H9 (cell line): ENCODE results near the gene FANCE. TPM values are rescaled to one million over a fixed set of nuclear protein-coding genes. Genes with fewer than 3 reads are reported as not detected.

Experiments used
- DNase-seq: peaks from one replicate; pipeline ENCODE4 v3.0.0-alpha.2; 2017
- H2AFZ ChIP-seq: one replicate; pipeline ENCODE4 v1.6.1; 2013; ENCODE audit warnings: mild to moderate bottlenecking, low read length, control low read depth, moderate library complexity
- H2AK5ac ChIP-seq: 2 replicates; pipeline ENCODE4 v1.6.1; 2013; ENCODE audit warnings: low read length, control low read depth, mixed read lengths; ENCODE audit not compliant: insufficient read length
- H2BK120ac ChIP-seq: one replicate; pipeline ENCODE4 v1.6.1; 2013; ENCODE audit warnings: low read depth, mild to moderate bottlenecking, low read length, control low read depth, inconsistent platforms; ENCODE audit not compliant: poor library complexity, severe bottlenecking
- H2BK12ac ChIP-seq: 2 replicates; pipeline ENCODE4 v1.6.1; 2013; ENCODE audit warnings: low read length, control low read depth, mixed read lengths, low read depth; ENCODE audit not compliant: insufficient read length
- H2BK15ac ChIP-seq: 2 replicates; pipeline ENCODE4 v1.6.1; 2013; ENCODE audit warnings: low read depth, low read length, control low read depth
- H2BK20ac ChIP-seq: one replicate; pipeline ENCODE4 v1.6.1; 2013; ENCODE audit warnings: low read depth, mild to moderate bottlenecking, low read length, control low read depth, inconsistent platforms; ENCODE audit not compliant: poor library complexity, severe bottlenecking
- H2BK5ac ChIP-seq: 2 replicates; pipeline ENCODE4 v1.6.1; 2013; ENCODE audit warnings: low read length, control low read depth, mixed read lengths; ENCODE audit not compliant: insufficient read length
- H3K14ac ChIP-seq: 2 replicates; pipeline ENCODE4 v1.6.1; 2013; ENCODE audit warnings: low read length, control low read depth; ENCODE audit not compliant: insufficient read depth
- H3K18ac ChIP-seq: 2 replicates; pipeline ENCODE4 v1.6.1; 2013; ENCODE audit warnings: low read depth, mild to moderate bottlenecking, mixed read lengths, low read length, control low read depth; ENCODE audit not compliant: insufficient read length
- H3K23ac ChIP-seq: 2 replicates; pipeline ENCODE4 v1.6.1; 2013; ENCODE audit warnings: low read length, control low read depth, mixed read lengths, low read depth; ENCODE audit not compliant: insufficient read length
- H3K23me2 ChIP-seq: 2 replicates; pipeline ENCODE4 v1.6.1; 2013; ENCODE audit warnings: low read depth, mild to moderate bottlenecking, mixed read lengths, low read length, control low read depth; ENCODE audit not compliant: insufficient read length, poor library complexity, severe bottlenecking
- H3K27ac ChIP-seq: 2 replicates; pipeline ENCODE4 v1.5.1; 2013; ENCODE audit warnings: low read length, control low read depth, mixed read lengths, low read depth; ENCODE audit not compliant: insufficient read length
- H3K27me3 ChIP-seq: 2 replicates; pipeline ENCODE4 v1.6.1; 2013; ENCODE audit warnings: low read length, control low read depth, inconsistent platforms; ENCODE audit not compliant: insufficient read depth
- H3K4ac ChIP-seq: 2 replicates; pipeline ENCODE4 v1.6.1; 2013; ENCODE audit warnings: low read depth, mild to moderate bottlenecking, control low read depth, inconsistent platforms, low read length, moderate library complexity
- H3K4me1 ChIP-seq: 2 replicates; pipeline ENCODE4 v1.6.1; 2013; ENCODE audit warnings: low read length, control low read depth, inconsistent platforms; ENCODE audit not compliant: insufficient read depth
- H3K4me2 ChIP-seq: 2 replicates; pipeline ENCODE4 v1.6.1; 2013; ENCODE audit warnings: low read length, control low read depth, mixed read lengths; ENCODE audit not compliant: insufficient read length, insufficient read depth
- H3K56ac ChIP-seq: 2 replicates; pipeline ENCODE4 v1.6.1; 2013; ENCODE audit warnings: low read depth, mild to moderate bottlenecking, mixed read lengths, low read length, control low read depth; ENCODE audit not compliant: insufficient read length
- H3K79me1 ChIP-seq: 2 replicates; pipeline ENCODE4 v1.6.1; 2013; ENCODE audit warnings: low read depth, mild to moderate bottlenecking, moderate library complexity, low read length, control low read depth, inconsistent platforms; ENCODE audit not compliant: insufficient read depth, poor library complexity, severe bottlenecking
- H3K79me2 ChIP-seq: 2 replicates; pipeline ENCODE4 v1.6.1; 2013; ENCODE audit warnings: low read length, control low read depth, inconsistent platforms; ENCODE audit not compliant: insufficient read depth
- H3K9ac ChIP-seq: 2 replicates; pipeline ENCODE4 v1.6.1; 2013; ENCODE audit warnings: low read length, control low read depth, mixed read lengths; ENCODE audit not compliant: insufficient read length; ENCODE audit errors: extremely low read depth
- H3K9me3 ChIP-seq: one replicate; pipeline ENCODE4 v1.6.1; 2013; ENCODE audit warnings: low read depth, low read length, inconsistent platforms; ENCODE audit not compliant: control insufficient read depth
- H3T11ph ChIP-seq: one replicate; pipeline ENCODE4 v1.6.1; 2013; ENCODE audit warnings: mild to moderate bottlenecking, low read length, control low read depth, inconsistent platforms
- H4K20me1 ChIP-seq: one replicate; pipeline ENCODE4 v1.6.1; 2013; ENCODE audit not compliant: control insufficient read depth, insufficient read length, insufficient read depth
- H4K5ac ChIP-seq: 2 replicates; pipeline ENCODE4 v1.6.1; 2013; ENCODE audit warnings: low read depth, mild to moderate bottlenecking, mixed read lengths, low read length, control low read depth; ENCODE audit not compliant: insufficient read length
- H4K8ac ChIP-seq: replicated peaks from 2 replicates; pipeline ENCODE4 v1.6.1; 2013; ENCODE audit warnings: low read length, control low read depth, mixed read lengths, low read depth; ENCODE audit not compliant: insufficient read length
- H4K91ac ChIP-seq: 2 replicates; pipeline ENCODE4 v1.6.1; 2013; ENCODE audit warnings: low read depth, mild to moderate bottlenecking, moderate library complexity, mixed read lengths, low read length, control low read depth; ENCODE audit not compliant: insufficient read length
- H3K27ac Mint-ChIP-seq, 3 experiments: 2 replicates in 2 of 3; 3 replicates in 1 of 3; pipeline ENCODE4 v1.8.0; 2020 to 2021; ENCODE audit warnings: mixed read lengths in 3 of 3, mild to moderate bottlenecking in 1 of 3, moderate library complexity in 1 of 3
- H3K27me3 Mint-ChIP-seq: 2 replicates; pipeline ENCODE4 v1.8.0; 2021; ENCODE audit warnings: low read depth, mild to moderate bottlenecking, moderate library complexity, mixed read lengths
- H3K36me3 Mint-ChIP-seq, 3 experiments: 2 replicates in 2 of 3; 3 replicates in 1 of 3; pipeline ENCODE4 v1.8.0; 2020 to 2021; ENCODE audit warnings: low read depth in 3 of 3, mixed read lengths in 3 of 3; ENCODE audit not compliant: insufficient read depth in 1 of 3
- H3K4me1 Mint-ChIP-seq, 2 experiments: 2 replicates each; pipeline ENCODE4 v1.8.0; 2020; ENCODE audit warnings: mixed read lengths in 2 of 2
- H3K4me3 Mint-ChIP-seq, 2 experiments: 2 replicates in 1 of 2; 3 replicates in 1 of 2; pipeline ENCODE4 v1.8.0; 2020 to 2021; ENCODE audit warnings: mild to moderate bottlenecking in 2 of 2, mixed read lengths in 2 of 2, moderate library complexity in 1 of 2
- H3K9me3 Mint-ChIP-seq, 2 experiments: 2 replicates in 1 of 2; 3 replicates in 1 of 2; pipeline ENCODE4 v1.8.0; 2020; ENCODE audit warnings: mild to moderate bottlenecking in 2 of 2, mixed read lengths in 2 of 2, moderate library complexity in 1 of 2
- CTCF ChIP-seq: fragments of 200-600 bp; sonication (generic); conservative IDR thresholded peaks from 3 replicates; pipeline ENCODE4 v1.8.0; 2021; ENCODE audit warnings: antibody characterized with exemption, mild to moderate bottlenecking
- WGBS: extraction: QIAGEN DNeasy Blood & Tissue Kit; methylation state at CpG from one replicate; pipeline ENCODE4 v1.1.7; 2013; ENCODE audit warnings: missing lambda C conversion rate, low lambda C conversion rate, mixed read lengths; ENCODE audit not compliant: insufficient read length; ENCODE audit errors: extremely low coverage; 5-methylcytosine and 5-hydroxymethylcytosine counted together
- total RNA-seq: library from RNA; stranded (reverse); gene quantifications from 2 replicates; pipeline ENCODE4 v1.2.1, GENCODE V29; 2021

FANCE gene
- total RNA-seq, 1 experiment from 2014 or later = 8.4 TPM

- Histone ChIP-seq H3K27me3 (no peaks in the 10 kb centered on the region), H3K23ac (no peak overlapping the region), H4K5ac (no peak overlapping the region), H3T11ph (no peak overlapping the region), H3K4ac (no peak overlapping the region), H2BK5ac (no peak overlapping the region), H2AFZ (no peak overlapping the region), H3K18ac (no peak overlapping the region), H2BK12ac (no peak overlapping the region), H3K4me1 (0 out of 2 replicates have a peak, but pooled peaks cover 7% of the 10 kb centered on the region), H4K91ac (no peak overlapping the region), H3K56ac (no peak overlapping the region), H2BK120ac (no peak overlapping the region), H2AK5ac (no peak overlapping the region), H3K79me2 (no peaks in the 10 kb centered on the region), H4K20me1 (no peaks in the 10 kb centered on the region), H3K27ac (no peak overlapping the region), H3K9ac (no peak overlapping the region), H2BK20ac (no peak overlapping the region), H2BK15ac (no peak overlapping the region), H4K8ac (no peak overlapping the region), H3K14ac (no peak overlapping the region), H3K4me2 (peak overlapping the region; percentile 61), H3K9me3 (no peaks in the 10 kb centered on the region), H3K79me1 (no peaks in the 10 kb centered on the region), H3K23me2 (peaks cover 5% of the 10 kb centered on the region)
- peaks cover 28 to 37% of the 10 kb centered on the region in 2 experiments for H3K4me1 Mint-ChIP-seq
- peaks cover 10 to 15% (median 12%) of the 10 kb centered on the region in 3 experiments for H3K36me3 Mint-ChIP-seq
- peaks cover 17% of the 10 kb centered on the region for H3K27me3 Mint-ChIP-seq
- no peak for TF ChIP-seq CTCF
- no peaks in the 10 kb centered on the region for H3K9me3 Mint-ChIP-seq
- DNase-seq = no peak
- H3K27ac Mint-ChIP-seq = no peak overlapping the region
- peak overlapping the region; percentile 66 to 78 for H3K4me3 Mint-ChIP-seq
- WGBS = no CpG with 5 or more reads among the region's 20 CpGs
Measured at GRCh38 chr6:35451354-35452182, 570 bp upstream of the FANCE start.
